Suprapubic skin (tissue), 4 donors: ENCODE measurements around the gene YEATS2. TPM values are rescaled to one million over a fixed set of nuclear protein-coding genes. Genes with fewer than 3 reads are reported as not detected.

Experiments used
- DNase-seq, 2 donors: peaks; one replicate each; pipeline ENCODE4 v3.0.0-alpha.2; 2019; ENCODE audit warnings: low spot score in 2 of 2
- H3K27ac ChIP-seq: fragments of 200-600 bp; sonication (generic); one replicate; pipeline ENCODE4 v1.5.1; 2019
- H3K27me3 ChIP-seq: fragments of 200-600 bp; sonication (generic); one replicate; pipeline ENCODE4 v1.5.1; 2019
- H3K36me3 ChIP-seq: fragments of 200-600 bp; sonication (generic); one replicate; pipeline ENCODE4 v1.5.1; 2019
- H3K4me1 ChIP-seq: fragments of 200-600 bp; sonication (generic); one replicate; pipeline ENCODE4 v1.5.1; 2019
- H3K4me3 ChIP-seq: fragments of 200-600 bp; sonication (generic); one replicate; pipeline ENCODE4 v1.5.1; 2019; ENCODE audit warnings: mild to moderate bottlenecking
- H3K9me3 ChIP-seq: fragments of 200-600 bp; sonication (generic); one replicate; pipeline ENCODE4 v1.5.1; 2019
- CTCF ChIP-seq, 2 donors: fragments of 200-600 bp in 1 of 2; fragments of 450-650 bp in 1 of 2; sonication (generic) in 1 of 2; IDR thresholded peaks; one replicate each; pipeline ENCODE4 v1.5.1; 2016 to 2019; ENCODE audit warnings: antibody characterized with exemption in 2 of 2, mild to moderate bottlenecking in 1 of 2, moderate library complexity in 1 of 2
- EP300 ChIP-seq: sonication (generic); formaldehyde crosslinking; IDR thresholded peaks from one replicate; pipeline ENCODE4 v1.6.1; 2017; ENCODE audit warnings: antibody characterized with exemption
- POLR2A ChIP-seq, 2 donors: fragments of 450-650 bp; IDR thresholded peaks; one replicate each; pipeline ENCODE4 v1.6.1; 2017; ENCODE audit warnings: antibody characterized with exemption in 2 of 2, mild to moderate bottlenecking in 2 of 2, moderate library complexity in 2 of 2
- POLR2AphosphoS5 ChIP-seq, 3 donors: sonication (generic); formaldehyde crosslinking; IDR thresholded peaks; one replicate each; pipeline ENCODE4 v1.6.1; 2017; ENCODE audit warnings: antibody characterized with exemption in 3 of 3
- WGBS: methylation state at CpG from one replicate; pipeline ENCODE4 v1.1.5; 2018; 5-methylcytosine and 5-hydroxymethylcytosine counted together
- total RNA-seq, 4 donors: library from RNA; depleted of rRNA; stranded (reverse); fragments of >200 nt; gene quantifications; one replicate each; pipeline ENCODE4 v1.1.0, GENCODE V29; 2016

The YEATS2 gene
- total RNA-seq, 4 donors from 2014 or later: 12.8 to 35.8 (median 19.7) TPM

GRCh38 chr3:183797996-183798395 lies 100.4 kb downstream of the YEATS2 start:
- H3K27ac ChIP-seq: no peak overlapping the region
- WGBS: 97% methylated on average over 7 of the region's 9 CpGs
- H3K4me1 ChIP-seq: no peaks in the 10 kb centered on the region
- H3K36me3 ChIP-seq: peaks cover 71% of the 10 kb centered on the region
- TF ChIP-seq POLR2A (IDR thresholded peaks at IDR 0.05) (no peak), CTCF (IDR thresholded peaks at IDR 0.05) (no peak), POLR2AphosphoS5 (IDR thresholded peaks at IDR 0.05) (no peak), EP300 (no peak)
- no peaks in the 10 kb centered on the region for H3K27me3 ChIP-seq
- no peaks in the 10 kb centered on the region for H3K9me3 ChIP-seq
- DNase-seq: no peak
- no peak overlapping the region for H3K4me3 ChIP-seq

- TF ChIP-seq CTCF (IDR thresholded peaks at IDR 0.05) (no peak), EP300 (no peak), POLR2A (IDR thresholded peaks at IDR 0.05) (no peak), POLR2AphosphoS5 (IDR thresholded peaks at IDR 0.05) (no peak)
- H3K9me3 ChIP-seq: no peaks in the 10 kb centered on the region
- no peak overlapping the region for H3K27ac ChIP-seq
- no peaks in the 10 kb centered on the region for H3K27me3 ChIP-seq
- no peak overlapping the region for H3K4me3 ChIP-seq
- DNase-seq: peak in 1 of 2 donors; percentile 28
- WGBS: 90% methylated on average over 5 of the region's 5 CpGs
- peaks cover 74% of the 10 kb centered on the region for H3K36me3 ChIP-seq
- no peaks in the 10 kb centered on the region for H3K4me1 ChIP-seq
Measured at GRCh38 chr3:183799461-183799860, 101.9 kb downstream of the YEATS2 start.

GRCh38 chr3:183800243-183800863 lies 102.8 kb downstream of the YEATS2 start:
- Histone ChIP-seq H3K27ac (no peak overlapping the region), H3K36me3 (peaks cover 81% of the 10 kb centered on the region), H3K4me1 (no peaks in the 10 kb centered on the region), H3K27me3 (no peaks in the 10 kb centered on the region), H3K9me3 (no peaks in the 10 kb centered on the region), H3K4me3 (no peak overlapping the region)
- peak in 1 of 2 donors; percentile 31 for DNase-seq
- WGBS: 91% methylated on average over 8 of the region's 8 CpGs
- TF ChIP-seq CTCF (IDR thresholded peaks at IDR 0.05) (no peak), POLR2A (IDR thresholded peaks at IDR 0.05) (no peak), EP300 (no peak), POLR2AphosphoS5 (IDR thresholded peaks at IDR 0.05) (no peak)

GRCh38 chr3:183801601-183802000 lies 104.0 kb downstream of the YEATS2 start:
- peaks cover 92% of the 10 kb centered on the region for H3K36me3 ChIP-seq
- TF ChIP-seq POLR2A (IDR thresholded peaks at IDR 0.05): no peak
- no peak for TF ChIP-seq EP300
- TF ChIP-seq POLR2AphosphoS5 (IDR thresholded peaks at IDR 0.05): no peak
- no peak for TF ChIP-seq CTCF (IDR thresholded peaks at IDR 0.05)
- H3K4me3 ChIP-seq: no peak overlapping the region
- no peaks in the 10 kb centered on the region for H3K4me1 ChIP-seq
- no peaks in the 10 kb centered on the region for H3K27me3 ChIP-seq
- 93% methylated on average over 5 of the region's 5 CpGs for WGBS
- DNase-seq: no peak
- no peak overlapping the region for H3K27ac ChIP-seq
- H3K9me3 ChIP-seq: no peaks in the 10 kb centered on the region

- H3K27me3 ChIP-seq: no peaks in the 10 kb centered on the region
- 59% methylated on average over 6 of the region's 6 CpGs for WGBS
- H3K27ac ChIP-seq: no peak overlapping the region
- no peak overlapping the region for H3K4me3 ChIP-seq
- no peaks in the 10 kb centered on the region for H3K4me1 ChIP-seq
- H3K9me3 ChIP-seq: no peaks in the 10 kb centered on the region
- TF ChIP-seq POLR2A (IDR thresholded peaks at IDR 0.05) (no peak), POLR2AphosphoS5 (IDR thresholded peaks at IDR 0.05) (no peak), CTCF (IDR thresholded peaks at IDR 0.05) (no peak), EP300 (no peak)
- peak in 1 of 2 donors; percentile 35 for DNase-seq
- H3K36me3 ChIP-seq: peaks cover 98% of the 10 kb centered on the region
Measured at GRCh38 chr3:183802989-183803388, 105.4 kb downstream of the YEATS2 start.
